GM21423 (cell line): Measurements from ENCODE around the gene RPLP2.

Source experiments
- ATAC-seq: cut with Tn5 transposase; IDR thresholded peaks from one replicate; pipeline ENCODE4 v1.9.1; 2021; ENCODE audit warnings: mild to moderate bottlenecking, moderate library complexity; ENCODE audit not compliant: unreplicated experiment

The RPLP2 gene

DNA sequence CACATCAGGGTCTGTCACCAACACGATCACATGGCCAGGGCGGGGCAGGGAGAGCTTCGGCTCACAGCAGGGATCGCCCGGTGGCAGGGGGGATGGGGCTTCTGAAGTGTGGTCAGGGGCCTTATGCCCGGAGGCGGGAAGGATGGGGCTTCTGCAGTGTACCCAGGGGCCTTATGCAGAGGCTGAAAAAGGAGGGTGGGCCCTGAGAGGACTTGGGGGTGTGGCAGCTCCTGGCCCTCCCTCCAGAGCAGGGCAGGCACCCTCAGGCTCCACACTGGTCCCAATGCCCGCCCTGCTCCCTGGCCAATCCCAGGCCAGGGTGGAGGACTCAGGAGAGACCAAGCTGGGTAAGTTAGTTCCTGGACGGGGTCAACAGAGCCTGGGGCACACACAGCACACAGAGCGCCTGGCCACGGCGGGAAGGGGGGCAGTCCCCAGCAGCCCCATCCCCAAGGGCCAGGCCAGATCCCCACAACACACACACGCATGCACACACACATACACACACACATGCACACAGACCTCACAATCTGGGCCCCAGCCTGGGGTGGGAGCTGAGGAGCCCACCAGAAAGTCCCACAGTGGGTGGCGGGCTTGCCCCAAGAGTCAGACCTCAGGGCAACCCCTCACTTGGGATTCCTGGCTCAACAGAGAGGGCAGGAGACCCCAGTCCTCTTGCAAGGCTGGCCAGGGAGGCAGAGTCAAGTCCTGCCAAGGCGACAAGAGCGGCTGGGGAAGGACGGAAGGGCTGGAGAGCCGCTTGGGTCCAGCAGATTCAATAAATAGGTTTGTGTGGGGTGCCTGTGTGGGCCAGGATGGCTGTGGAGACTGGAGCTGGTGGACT, 18.8 kb upstream of the RPLP2 start:
- no peak for ATAC-seq

DNA sequence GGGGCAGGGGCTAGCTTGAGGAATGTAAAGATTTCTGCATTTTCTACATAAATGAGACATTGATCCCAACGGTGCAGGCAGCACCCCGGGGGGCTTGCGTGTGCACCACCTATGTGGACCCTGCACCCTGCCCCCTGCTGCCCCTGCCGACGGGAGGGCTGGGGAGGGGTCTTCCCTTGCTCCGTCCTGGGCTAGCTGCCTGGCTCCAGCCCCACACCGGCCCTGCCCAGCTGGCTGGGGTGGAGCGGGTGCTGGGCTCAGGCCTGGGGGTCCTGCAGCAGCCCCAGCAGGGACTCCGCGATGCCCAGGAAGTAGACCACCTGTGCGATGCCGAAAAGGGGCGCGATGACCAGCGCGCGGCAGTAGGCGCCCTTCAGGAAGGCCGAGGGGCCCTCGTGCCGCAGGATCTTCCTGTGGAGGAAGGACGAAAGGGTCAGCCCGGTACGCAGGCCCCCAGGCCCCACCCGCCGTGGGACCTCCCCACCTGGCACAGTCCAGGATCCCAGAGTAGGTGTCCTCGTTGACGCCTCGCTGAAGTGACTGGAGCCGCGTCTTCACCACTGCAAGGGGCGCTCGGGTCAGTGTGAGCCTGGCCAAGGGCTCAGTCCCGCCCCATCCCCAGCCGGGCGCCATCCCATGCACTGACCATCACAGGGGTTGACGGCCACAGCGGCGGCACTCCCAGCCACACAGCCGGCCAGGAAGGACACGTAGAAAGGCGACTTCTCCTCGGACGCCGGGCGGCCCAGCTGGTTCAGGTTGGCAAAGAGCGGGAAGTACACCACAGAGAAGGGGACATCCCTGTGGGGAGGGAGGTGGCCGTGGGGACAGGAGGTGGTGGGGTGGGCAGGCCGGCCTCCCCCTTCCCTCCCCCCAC, 17.9 kb upstream of the RPLP2 start:
- no peak for ATAC-seq

DNA sequence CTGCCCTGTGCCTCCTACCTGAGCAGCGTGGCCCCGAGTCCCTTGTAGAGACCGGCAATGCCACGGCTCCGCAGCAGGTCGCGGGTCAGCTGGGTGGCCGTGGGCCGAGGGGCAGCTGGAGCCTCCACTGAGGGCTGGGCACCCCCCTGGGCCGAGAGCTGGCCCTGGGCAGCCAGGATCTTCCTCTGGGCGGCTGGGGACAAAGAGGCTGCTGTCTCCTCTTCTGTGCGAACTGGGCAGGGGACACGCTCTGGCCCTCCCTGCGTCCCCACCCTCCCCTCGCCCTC, 17.3 kb upstream of the RPLP2 start:
- no peak for ATAC-seq

DNA sequence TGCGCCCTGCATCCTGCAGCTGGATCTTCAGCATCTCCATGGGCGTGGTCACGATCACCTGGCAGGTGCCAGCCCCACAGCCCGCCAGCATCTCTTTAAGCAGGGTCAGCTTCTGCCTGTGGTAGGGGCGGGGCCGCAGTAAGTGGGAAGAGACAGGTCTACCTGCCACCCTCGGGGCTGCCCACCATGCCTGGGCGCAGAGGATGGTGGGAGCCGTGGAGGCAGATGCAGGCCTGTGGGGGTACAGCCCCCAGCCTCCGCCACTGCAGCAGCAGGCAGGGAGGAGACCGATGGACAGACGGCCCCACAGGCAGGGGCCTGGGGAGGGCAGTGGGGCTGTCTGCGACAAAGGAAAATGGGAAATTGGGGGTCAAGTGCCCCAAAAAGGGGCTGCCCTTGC, 16.9 kb upstream of the RPLP2 start:
- ATAC-seq = no peak

DNA sequence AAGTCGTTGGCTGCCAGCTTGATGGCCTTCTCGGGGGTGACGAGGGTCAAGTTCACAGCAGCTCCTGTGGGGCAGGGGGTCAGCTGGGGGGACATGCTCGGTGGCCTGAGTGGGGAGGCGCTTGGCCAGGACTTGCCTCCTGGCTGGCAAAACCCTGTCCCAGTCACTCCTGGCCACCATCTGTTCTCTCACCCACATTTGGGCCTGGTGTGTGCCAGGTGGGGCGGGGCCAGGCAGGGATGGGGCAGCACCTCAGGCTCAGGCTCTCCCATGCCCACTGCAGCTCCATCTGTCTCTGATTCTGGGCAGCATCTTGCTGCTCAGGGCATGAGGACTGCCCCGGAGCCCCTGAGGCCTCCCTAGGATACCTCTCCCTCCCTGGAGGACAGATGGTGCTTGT, 16.2 kb upstream of the RPLP2 start:
- ATAC-seq = no peak

DNA sequence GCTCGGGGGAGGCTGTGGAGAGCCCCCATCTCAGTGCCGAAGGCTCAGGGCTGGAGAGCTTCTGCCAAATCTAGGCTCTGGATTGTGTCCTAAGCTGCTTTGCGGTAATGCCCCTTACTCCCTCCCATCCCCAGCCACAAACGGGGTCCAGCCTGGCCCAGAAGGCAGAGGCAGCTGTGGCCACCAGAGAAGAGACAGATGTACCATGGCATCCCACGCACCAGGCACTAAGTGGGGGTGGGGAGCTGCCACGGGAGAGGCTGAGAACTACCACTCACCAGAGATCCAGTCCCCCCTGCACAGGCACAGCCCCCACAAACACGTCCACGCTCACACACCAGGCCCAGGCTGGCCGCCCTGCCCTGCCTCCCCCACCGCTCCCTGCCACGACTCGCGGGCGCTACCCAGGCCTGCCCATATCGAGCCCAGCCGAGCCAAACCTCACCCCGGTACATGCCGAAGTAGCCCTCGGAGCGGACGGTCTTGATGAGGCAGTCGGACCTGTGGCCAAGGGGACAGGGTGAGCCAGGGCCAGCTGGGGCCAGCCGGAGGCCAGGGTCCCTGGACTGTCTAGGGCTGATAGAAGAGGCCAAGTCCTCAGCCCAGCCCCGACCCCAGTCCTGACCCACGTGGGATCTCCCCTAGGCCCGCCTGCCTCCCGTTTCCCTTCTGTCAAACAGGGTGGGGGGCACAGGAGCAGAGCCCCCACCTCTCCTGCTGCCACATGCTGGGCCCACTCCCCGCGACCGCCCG, 15.6 kb upstream of the RPLP2 start:
- no peak for ATAC-seq

DNA sequence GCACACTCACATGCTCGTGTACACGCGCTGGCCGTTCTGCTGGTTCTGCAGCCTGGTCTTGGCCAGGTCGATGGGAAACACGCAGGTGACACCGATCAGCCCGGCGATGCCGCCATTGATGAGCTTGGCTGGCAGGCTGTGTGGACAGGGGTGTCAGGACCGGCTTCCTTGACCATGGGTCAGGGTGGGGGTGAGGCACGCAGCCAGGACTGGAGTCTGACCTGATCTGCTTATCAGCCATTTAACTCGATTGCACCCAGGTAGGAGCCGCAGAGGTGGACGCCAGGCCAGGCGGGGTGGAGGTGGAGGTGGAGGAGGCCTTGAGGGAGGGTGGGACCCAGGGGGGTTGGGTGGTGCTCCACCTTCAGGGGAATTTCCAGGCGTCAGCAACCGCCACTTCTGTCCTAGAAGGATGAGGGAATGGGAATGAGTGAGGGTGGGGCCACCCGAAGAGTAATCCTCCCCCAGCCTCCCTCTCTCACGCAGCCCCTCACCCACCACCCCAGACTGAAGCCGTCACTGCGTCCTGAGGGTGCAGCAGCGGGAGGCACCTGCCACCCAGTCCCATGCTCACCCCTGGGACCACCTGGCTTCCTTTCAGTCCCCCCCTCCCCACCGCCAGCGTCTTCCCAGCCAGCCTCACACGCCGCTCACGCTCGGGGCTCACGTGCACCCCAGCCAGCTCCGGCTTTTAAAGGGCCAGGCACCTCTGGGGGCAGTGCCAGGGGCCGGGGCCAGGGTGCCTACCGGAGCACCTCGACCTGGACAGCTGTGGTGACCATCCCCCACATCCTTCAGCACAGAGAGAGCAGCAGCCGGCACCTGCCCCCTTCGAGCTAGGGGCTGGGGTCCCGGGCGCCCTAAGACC, 14.8 kb upstream of the RPLP2 start:
- ATAC-seq = no peak

DNA sequence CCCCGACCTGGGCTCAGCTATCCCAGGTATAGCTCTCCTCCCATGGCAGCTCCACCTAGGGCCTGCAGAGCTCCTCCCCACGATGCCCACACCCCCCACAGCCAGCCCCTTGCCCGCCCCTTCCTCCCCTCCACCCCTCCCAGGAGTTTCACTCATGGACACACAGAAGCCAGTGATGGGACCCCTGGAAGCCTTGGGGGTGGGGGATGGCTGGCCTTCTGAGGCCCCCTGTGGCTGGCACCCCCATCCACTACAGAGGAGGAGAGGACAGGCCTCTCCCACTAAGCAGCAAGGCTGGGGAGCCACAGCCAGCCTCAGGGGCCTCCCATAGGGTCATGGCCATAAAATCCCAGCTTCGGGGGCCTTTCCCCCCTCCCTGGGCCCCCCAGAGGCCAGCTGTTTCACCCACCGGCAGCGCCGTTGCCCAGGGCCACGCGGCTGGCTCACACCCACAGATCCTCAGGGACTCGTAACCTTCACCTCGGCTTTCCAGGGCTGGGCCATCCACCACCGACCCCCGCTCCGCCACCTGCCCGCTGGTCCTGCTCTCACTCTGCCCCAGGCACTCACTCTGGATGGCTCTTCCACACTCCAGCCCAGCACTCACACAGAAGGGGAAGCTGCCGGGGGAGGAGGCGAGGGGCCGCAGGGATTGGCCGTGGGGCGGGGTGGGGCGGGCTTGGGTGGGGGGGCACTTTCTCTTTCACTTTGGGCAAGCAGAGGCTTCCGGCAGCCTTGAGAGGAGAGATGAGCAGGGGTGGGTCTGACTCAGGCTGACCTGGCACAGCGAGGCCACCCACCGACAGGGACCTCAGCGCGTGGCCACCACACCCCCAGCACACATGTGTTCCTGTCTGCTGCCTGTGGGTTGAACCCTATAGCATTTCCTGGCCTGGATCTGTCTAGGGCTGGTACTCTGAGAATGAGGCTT, 13.9 kb upstream of the RPLP2 start:
- ATAC-seq = peak; percentile 27

DNA sequence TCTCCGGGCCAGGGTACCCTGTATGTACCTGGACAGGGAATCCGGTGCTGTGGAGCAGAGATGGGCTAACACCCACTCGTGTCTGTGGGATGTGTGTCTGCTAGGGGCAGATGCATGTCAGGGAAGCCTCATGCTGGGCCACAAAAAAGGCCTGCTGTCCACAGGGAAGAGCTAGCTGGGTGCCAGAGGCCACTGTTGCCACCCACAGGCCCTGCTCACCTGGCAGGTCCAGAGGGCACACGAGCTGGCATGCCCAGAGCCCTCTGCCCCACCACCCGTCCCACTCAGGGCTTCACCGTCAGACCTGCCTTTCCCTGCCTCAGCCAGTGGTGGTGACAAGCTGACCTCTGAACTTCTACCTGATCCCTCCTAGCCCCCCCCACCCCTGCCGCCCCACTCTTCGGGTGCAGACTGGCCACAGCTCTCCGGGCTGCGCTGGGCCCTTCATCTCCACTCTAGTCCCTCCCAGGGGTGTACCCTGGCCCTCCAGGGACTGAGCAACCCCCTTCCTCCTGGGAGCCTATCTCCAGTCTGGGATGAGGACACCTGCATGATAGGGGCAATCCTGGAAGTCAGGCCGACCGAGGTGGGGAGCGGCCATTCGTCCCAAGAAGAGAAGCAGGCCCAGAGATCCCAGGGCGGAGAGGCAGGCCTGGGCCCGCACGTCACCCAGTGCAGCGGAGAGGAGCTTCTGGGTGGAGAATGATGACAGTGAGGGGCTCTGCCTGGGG, 13.0 kb upstream of the RPLP2 start:
- ATAC-seq = no peak

DNA sequence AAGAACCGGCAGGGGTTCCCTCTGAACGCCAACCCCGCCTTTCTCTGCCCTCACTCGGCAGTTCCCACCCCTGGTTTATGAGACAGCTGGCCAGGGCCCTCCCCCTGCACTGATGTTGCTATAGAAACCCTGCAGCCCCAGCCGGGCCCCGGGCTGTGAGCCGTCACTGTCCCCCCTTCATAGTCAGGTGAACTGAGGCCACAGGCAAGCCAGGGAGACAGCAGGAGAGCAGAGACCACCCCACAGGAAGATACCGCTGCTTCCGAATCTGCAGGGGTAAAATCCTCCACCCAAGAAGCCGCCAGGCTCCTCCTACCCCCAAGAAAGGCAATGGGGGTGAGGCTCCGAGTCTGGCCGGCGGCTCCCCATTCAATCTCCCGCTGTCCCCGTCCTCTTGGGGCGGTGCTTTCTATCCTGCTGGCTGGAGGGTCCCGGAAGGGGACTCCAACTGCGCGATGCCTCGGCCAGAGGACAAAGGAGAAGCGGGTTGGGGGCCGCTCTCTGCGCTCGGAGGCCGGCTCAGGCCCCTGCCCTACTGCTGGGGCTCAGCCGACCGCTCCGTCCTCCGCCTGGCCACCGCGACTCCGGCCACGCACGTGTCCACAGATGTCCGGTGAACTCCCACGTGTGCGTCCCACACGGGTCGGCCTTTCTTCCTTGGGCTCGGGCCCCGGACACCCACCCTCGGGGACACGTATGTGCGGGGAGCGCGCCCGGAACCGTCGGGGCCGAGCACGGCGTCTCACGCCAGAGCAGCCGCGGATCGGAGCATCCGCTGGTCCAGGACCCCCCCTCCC, 12.3 kb upstream of the RPLP2 start:
- peak; percentile 34 for ATAC-seq

DNA sequence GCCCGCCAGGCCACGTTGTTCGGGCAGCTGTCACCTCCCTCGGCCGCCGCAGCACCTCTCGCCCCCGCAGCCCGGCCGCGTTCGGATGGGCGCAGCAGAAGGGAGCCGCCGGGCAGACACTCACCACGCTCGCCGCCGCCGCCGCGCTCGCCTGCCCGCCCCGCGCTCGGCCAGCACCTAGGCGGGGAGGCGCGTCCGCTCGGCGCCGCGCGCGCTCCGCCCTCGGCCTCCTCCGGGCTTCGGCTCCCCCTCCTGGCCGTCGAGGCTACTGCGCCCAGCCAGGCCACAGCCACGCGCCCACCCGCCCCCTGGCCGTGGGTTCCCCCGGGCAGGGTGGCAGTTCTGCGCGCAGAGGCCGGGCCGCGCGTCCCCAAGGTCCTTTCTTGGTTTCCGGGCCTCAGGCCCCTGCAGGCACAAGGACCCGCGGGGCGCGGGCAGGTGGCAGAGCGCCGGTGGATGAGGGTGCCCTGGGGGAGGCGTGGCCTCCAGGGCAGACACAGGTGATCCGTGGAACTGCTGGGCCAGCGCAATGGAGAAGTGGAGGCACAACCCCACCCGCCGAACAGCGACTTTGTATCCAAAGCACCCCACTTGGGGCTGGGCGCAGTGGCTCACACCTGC, 11.6 kb upstream of the RPLP2 start, which contains the start of gene SLC25A22:
Gene SLC25A22 (minus strand): TSS at position 189 of the 621 bp plus-strand sequence. CDS start 3,275 bp downstream, outside the sequence.
- peak; percentile 53 for ATAC-seq

DNA sequence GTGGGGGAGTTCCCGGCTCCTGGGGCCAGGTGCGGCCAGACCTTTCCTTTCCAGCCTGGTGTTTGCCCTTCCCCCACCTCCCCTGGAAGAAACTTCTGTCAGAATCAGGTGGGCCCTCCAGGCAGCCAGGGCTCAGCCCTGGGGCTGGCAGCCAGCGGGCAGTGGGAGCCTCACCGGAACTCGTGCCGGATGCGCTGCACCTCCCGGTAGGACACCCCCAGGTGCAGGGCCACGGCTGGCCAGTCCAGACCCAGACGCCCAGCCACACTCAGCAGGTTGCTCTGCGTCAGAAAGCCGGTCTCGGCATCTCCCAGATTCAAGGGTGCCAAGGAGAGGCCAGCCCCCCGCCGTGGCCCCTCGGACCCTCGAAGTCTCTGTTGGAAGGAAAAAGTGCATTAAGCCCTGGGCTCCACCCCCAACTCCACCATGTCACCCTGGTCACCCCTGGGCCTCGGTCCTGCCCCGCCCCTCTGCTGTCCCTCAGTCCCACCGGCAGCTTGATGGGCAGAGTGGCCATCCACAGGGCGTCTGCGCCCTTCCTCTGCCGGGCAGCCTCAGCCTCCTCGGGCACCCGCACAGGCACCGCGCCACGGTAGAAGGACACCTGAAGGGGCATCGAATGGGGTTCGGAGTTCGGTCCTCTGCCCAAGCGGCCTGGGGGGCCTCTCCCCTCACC, 10.0 kb upstream of the RPLP2 start:
- no peak for ATAC-seq

DNA sequence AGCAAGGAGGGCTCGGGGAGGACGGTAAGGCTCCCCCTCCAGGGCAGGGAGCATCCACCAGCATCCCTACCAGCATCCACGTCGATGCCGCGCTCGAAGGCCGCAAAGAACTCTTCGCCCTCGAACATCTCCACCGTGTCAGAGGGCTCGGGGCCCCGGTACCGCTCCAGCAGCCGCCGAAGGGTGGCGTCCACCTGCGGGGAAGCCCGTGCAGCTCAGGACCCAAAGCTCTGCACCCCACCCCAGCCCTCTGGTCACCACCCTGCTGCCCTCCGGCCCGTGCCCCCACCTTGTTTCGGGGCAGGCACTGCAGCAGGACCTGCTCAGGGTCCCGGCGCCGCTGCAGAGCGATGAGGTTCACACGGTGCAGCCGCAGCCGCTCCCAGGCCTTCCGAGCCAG, 9.3 kb upstream of the RPLP2 start:
- no peak for ATAC-seq

DNA sequence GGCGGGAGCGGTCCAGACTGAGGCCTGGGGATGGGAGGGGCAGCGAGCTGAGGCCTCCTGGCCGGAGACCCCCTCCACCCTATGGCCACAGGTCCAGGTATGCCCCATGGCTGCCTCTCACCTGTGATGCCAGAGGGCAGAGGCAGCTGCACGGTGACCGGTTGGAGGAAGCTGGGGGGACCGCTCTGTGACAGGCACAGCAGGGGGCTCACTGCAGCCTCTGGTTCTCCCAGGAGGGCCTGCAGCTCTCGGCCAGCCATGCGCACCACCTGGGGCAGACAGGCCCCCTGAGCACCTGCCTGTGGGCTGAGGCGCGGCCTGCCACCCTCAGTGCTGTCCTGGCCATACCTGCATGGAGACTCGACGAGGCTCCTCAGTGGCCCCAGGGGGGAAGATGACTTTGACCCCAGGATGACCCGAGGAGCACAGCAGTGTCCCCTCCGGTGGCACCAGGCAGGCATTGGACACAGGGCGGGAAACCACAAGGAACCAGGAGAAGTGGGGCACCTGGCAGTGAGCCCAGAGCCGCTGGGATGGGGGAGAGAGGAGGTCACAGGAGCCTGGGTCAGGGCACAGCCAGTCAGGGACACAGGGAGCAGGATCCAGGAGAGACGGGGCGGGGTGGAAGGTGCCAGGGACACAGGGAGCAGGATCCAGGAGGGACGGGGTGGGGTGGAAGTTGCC, 8.5 kb upstream of the RPLP2 start:
- ATAC-seq = no peak

DNA sequence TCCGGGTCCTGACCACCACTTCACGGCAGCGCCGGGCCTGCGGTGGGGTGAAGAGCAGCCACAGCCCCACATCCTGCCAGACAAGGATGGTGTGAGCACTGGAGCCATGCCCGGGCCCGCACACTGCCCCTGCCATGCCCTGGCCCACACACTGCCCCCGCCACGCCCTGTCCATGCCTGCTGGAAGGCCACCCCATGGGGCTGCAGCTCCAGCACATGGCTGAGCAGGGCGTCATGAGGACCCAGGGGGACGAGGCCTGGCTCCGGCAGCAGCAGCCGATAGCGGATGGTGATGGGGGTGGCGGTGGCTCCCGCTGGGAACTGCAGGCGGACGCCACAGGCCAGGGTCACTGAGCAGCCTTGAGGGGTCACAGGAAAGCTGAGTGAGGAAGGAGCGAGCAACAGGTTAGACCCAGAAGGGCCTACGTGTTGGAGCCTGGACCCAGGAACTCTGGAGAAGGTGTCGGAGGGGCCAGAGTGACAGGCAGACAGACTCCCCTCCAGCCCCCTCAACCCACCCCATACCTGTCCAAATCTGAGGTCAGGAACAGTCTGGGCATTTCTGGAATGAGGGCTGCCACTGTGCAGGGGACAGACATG, 7.6 kb upstream of the RPLP2 start:
- ATAC-seq = no peak
